HG03457 (cell line): ENCODE data around the gene SZT2.

Source experiments
- ATAC-seq: cut with Tn5 transposase; IDR thresholded peaks from one replicate; pipeline ENCODE4 v1.9.1; 2021; ENCODE audit warnings: moderate number of reproducible peaks; ENCODE audit not compliant: unreplicated experiment

Gene SZT2

GRCh38 chr1:43389326-43390313 lies at the start of gene SZT2, which contains the start of gene MED8:
Gene SZT2 (plus strand): TSS chr1:43389899. CDS start chr1:43389969, 70 bp downstream.
Gene MED8 (minus strand): TSS chr1:43389800. CDS start chr1:43389764, 36 bp downstream.
- ATAC-seq: peak; percentile 66

DNA sequence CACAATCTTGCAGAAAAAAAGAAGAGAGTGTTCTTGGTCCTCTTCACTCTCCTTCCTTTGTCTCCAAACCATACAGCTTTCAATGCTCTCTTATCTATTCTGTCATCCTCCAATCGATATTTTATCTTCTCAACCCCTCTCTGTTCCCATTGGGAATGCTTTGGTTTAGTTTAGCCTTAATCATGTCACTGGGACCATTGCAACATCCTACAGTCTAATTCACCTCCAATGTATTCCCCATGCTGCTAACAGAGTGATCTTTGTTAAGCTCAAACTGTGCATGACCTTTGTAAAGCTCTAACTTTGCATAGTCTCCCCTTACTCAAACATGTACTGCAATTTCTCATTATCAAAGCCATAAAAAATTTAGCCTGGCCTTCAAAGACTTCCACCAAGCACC lies 49.1 kb upstream of the SZT2 start:
- no peak for ATAC-seq

- ATAC-seq: no peak
Measured at GRCh38 chr1:43344267-43344850, 45.3 kb upstream of the SZT2 start.

GRCh38 chr1:43345120-43345519 lies 44.6 kb upstream of the SZT2 start:
- no peak for ATAC-seq

DNA sequence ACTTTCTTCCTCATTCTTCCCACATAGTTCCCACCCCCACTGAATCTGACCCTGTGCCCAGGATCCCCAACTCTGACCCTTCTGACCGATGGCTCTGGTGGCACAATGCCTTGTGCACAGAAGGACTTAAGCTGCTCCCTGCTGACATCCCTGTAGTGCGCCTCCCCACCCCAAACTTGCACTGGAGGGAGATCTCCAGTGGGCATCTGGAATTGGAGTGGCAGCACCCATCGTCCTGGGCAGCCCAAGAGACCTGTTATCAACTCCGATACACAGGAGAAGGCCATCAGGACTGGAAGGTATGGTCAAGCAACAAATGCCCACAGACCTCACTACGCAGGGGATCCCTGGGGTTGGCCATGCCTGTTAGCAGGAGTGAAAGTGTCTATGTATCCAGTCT lies 43.1 kb upstream of the SZT2 start:
- no peak for ATAC-seq

DNA sequence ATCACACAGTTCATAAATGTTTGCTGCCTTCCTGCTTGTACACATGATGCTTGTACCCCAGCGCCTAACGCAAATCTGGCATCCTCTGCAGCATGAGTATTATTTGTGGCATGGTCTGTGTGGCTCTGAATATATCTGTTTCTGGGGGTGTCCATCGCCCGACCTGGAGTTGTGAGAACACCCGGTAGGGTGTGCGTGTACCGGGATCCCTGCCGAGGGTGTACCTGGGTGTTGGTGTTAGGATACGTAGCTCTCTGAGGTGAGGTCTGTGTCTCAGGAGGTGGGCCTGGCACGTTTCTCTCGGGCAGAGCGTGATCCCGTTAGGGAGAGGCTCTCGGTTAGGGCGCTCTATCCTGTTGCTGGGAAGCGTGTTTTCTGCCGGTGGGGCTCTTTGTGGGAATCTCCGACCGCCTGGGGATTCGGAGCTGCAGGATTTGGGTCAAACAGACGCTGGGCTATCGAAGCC lies 41.3 kb upstream of the SZT2 start:
- no peak for ATAC-seq

DNA sequence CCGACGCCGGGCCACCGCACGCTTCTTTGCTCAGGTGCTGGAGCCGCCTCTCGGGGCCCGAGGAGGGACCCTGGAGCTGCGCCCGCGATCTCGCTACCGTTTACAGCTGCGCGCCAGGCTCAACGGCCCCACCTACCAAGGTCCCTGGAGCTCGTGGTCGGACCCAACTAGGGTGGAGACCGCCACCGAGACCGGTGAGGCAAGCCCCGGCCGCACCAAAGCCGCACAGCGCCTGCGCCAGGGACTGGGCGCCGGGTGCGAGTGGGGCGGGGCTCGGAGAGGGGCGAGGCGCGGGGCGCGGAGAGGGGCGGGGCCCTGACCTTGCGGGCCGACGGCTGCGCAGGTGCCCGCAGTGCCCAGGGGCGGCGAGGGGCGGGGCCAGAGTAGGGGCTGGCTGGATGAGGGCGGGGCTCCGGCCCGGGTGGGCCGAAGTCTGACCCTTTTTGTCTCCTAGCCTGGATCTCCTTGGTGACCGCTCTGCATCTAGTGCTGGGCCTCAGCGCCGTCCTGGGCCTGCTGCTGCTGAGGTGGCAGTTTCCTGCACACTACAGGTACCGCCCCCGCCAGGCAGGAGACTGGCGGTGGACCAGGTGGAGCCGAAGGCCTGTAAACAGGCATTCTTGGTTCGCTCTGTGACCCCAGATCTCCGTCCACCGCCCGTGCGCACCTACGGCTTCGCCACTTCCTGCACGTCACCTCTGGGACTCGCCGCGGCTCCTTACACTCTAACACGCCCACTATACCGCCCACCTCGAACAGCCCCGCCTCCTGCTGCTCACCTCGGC lies 40.7 kb upstream of the SZT2 start:
- ATAC-seq: no peak

GRCh38 chr1:43349594-43350306 lies 39.9 kb upstream of the SZT2 start:
- no peak for ATAC-seq

GRCh38 chr1:43350976-43351375 lies 38.7 kb upstream of the SZT2 start:
- no peak for ATAC-seq

DNA sequence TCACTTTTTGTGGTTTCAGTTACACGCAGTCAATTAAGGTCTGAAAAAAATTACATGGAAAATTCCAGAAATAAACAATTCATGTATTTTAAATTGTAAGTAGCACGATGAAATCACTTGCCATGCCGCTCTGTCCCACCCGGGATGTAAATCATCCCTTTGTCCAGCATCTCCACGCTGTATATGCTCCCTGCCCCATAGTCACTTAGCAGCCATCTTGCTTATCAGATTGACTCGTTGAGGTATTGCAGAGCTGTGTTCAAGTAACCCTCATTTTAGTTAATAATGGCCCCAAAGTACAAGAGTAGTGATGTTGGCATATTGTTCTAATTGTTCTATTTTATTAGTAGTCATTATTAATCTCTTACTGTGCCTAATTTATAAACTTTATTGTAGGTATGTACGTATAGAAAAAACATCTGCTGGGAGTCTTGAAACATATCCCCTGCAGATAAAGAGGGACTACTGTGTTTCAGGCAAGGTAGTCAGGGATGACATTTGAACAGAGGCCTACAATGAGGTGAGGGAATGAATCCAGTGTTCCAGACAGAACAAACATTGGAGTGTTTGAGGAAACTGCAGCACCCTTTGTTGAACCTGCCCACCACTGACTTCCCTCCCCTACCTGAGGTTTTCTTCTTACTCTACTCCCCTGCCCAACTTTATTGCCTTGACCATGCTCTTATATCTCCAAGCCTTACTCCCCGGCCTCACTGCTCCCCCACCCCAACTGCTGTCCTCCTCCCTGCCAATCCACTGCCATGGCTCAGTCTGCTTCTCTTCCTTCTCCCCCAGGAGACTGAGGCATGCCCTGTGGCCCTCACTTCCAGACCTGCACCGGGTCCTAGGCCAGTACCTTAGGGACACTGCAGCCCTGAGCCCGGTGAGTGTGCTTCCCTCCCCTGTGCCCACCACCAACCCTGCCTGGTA lies 38.0 kb upstream of the SZT2 start:
- no peak for ATAC-seq

DNA sequence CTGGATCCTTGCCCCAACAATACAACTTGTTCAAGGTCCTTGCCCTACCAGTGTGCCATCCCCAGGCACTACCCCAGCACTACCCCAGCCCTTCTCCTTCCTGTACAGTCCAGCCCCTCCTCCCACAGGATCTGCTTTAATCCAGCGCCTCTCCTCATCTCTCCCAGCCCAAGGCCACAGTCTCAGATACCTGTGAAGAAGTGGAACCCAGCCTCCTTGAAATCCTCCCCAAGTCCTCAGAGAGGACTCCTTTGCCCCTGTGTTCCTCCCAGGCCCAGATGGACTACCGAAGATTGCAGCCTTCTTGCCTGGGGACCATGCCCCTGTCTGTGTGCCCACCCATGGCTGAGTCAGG lies 37.4 kb upstream of the SZT2 start:
- ATAC-seq: no peak

- ATAC-seq: no peak
Measured at GRCh38 chr1:43352881-43353280, 36.8 kb upstream of the SZT2 start.

DNA sequence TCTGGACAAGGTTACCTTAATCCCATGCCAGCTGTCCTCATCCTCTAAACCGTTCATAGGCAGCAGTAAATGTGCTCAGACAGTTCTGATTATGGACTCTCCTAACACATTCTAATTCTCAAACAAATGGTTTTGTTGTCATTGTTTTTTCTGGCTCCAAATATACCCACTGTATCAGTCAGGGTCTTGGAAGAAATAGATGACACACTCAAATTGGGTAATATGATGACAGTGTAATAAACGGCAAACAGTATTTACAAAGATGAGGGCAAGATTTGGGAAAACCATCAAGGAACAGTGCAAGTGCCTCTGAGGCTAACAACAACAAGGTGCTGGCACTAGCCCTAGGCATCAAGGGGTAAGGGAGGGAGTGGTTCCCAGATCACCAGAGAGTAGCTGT lies 35.2 kb upstream of the SZT2 start:
- no peak for ATAC-seq

DNA sequence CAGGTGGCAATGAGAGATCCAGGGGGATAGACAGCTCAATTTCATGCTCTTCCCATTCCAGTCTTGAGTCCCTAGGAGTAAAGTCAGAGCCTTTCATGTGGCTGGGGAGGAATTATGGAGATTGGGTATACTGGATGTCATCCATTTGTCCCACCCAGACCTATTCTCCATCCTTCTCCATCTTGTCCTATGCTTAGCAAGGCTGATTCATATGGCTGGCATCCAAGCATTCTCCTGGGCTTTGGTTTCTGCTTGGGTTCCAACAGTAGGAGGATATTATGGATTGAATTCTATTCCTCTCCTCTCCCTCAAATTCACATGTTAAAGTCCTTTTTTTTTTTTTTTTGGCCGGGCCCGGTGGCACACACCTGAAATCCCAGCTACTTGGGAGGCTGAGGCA lies 34.8 kb upstream of the SZT2 start:
- ATAC-seq: no peak

GRCh38 chr1:43357251-43357650 lies 32.4 kb upstream of the SZT2 start:
- no peak for ATAC-seq

DNA sequence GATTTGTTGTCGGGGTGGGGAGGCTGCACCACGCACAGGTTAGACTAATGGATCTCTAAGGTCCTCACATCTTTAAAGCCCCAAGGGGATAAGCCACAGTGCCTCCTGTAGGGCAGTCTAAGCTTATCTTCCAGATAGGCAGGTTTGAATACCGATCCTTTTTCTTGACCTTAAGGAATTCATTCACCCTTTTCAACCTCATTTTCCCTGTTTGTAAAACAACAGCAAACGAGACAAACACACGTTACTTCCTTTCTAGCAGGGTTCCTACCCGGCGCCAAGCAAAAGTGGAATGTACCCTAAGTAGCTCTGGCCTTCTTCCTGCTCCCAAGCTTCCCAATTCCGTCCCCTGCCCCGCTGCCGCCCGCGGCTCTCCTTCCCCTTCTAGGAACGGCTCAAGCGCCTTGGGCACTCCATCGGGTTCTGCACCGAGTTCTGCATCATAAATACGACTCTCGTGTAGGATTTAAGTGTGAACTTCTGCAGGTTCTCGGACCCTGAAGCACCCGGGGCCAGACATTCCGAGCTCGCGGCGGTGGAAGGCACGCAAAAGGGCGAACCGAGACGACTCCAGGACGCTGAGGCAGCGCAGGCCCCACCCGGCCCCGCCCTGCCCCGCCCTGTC lies 31.5 kb upstream of the SZT2 start:
- no peak for ATAC-seq

DNA sequence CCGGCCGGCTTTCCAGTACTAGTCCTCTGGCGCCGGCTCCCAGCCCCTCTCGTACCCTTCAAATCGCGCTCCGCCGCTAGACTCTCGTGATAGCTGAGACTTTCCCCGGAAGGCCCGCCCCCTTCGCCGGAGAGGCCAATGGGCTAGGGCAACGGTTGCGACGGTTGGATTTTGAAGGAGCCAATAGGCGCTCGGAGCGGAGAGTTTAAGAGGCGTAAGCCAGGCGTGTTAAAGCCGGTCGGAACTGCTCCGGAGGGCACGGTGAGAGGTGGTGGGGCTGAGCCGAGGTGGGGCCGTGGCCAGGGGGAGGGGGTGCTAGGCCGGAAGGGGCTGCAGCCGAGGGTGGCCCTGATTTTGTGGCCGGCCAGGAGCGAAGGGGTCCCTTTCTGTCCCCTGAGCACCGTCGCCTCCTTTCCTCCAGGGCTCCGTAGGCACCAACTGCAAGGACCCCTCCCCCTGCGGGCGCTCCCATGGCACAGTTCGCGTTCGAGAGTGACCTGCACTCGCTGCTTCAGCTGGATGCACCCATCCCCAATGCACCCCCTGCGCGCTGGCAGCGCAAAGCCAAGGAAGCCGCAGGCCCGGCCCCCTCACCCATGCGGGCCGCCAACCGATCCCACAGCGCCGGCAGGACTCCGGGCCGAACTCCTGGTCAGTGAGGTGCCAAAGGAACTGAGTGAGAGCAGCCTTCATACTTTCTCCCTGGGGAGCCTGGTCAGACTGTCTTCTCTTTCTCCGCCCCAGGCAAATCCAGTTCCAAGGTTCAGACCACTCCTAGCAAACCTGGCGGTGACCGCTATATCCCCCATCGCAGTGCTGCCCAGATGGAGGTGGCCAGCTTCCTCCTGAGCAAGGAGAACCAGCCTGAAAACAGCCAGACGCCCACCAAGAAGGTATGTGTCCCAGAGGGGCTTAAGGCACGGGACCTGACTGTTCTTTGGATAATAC lies 30.7 kb upstream of the SZT2 start, which contains the start of gene CDC20:
Gene CDC20, plus strand, starts transcription at position 236 of the 948 bp plus-strand sequence. Its CDS starts 235 bp downstream, at position 471.
- ATAC-seq: peak; percentile 87

- ATAC-seq: no peak
Measured at GRCh38 chr1:43359696-43360095, 30.0 kb upstream of the SZT2 start.
